GM18873 (cell line): ENCODE results near the gene PARP8.
A peak's percentile ranks its signal among the peaks of the same experiment; 100 is the strongest.
"Not testable (repeated sequence)": the region's sequence is repeated elsewhere in the genome, so short reads cannot be mapped to it uniquely, and the experiment has no call there.

Source experiments
- ATAC-seq: cut with Tn5 transposase; IDR thresholded peaks from one replicate; pipeline ENCODE4 v1.9.1; 2021; ENCODE audit warnings: mild to moderate bottlenecking, moderate library complexity, moderate number of reproducible peaks; ENCODE audit not compliant: unreplicated experiment, low FRiP score

Gene PARP8, protein sequence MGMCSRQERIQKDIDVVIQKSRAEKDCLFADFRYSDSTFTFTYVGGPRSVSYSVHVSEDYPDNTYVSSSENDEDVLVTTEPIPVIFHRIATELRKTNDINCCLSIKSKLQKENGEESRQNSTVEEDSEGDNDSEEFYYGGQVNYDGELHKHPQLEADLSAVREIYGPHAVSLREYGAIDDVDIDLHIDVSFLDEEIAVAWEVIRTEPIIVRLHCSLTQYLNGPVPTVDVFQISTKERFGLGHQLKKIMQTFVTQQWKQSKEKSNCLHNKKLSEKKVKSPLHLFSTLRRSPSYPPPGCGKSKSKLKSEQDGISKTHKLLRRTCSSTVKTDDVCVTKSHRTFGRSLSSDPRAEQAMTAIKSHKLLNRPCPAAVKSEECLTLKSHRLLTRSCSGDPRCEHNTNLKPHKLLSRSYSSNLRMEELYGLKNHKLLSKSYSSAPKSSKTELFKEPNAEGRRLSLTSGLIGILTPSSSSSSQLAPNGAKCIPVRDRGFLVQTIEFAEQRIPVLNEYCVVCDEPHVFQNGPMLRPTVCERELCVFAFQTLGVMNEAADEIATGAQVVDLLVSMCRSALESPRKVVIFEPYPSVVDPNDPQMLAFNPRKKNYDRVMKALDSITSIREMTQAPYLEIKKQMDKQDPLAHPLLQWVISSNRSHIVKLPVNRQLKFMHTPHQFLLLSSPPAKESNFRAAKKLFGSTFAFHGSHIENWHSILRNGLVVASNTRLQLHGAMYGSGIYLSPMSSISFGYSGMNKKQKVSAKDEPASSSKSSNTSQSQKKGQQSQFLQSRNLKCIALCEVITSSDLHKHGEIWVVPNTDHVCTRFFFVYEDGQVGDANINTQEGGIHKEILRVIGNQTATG

DNA sequence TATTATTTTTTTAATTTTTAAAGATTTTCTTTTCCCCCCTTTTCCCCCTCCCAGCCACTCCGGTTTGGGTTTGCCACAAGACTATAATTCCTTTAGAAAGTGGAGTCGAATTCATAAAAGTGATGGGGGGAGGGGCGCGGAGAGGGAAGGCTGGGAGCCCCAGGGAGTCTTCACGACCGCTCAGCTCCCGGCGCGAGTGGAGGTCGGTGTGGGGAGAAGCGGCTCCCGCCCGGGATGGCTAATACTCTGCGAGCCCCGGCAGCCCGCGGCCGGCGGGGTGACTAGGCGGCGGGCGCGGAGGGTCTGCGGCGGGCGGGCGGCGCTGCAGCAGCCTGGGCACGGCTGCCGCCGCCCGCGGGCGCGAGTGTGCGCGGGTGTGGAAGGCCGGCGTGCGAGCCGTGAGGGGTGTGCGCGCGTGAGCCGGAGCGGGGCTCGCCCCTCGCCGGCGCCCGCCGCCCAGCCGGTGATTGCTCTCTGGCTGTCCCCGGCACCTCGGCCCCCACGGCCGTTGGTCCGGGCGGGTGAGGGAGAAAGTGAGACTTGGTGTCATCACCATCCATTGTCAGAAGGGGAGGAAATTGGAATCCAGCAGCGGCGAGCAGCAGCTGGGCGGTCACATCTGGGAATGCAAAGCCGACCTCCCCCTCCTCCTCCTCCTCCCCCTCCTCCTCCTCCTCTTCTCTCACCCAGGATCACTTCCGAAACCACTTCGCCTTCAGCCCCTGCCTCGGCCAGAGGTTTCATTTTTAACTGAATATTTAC lies at the start of gene PARP8:
Gene PARP8 (plus strand): TSS at position 377 of the 762 bp plus-strand sequence. CDS start 459 bp downstream, outside the sequence.
- ATAC-seq, result peak; percentile 34

DNA sequence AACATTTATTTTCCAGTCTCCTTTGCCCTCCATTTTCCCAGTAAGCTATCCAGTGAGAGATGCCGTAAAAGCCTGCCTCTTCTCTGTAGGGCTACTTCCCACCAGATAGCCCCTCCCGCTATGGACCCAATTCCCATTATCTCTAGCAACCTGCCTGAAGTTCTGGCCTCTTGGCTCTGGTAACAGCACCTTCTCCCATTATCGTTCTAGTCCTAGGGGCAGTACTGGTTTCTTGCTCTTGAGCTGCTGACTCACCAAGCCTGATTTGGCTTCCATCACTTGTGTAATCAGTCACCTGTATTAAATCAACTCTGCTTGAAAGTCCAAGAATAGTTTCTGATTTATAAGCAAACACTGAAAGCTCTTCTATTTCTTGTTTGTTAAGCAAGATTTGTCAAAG lies 42.8 kb upstream of the PARP8 start:
- ATAC-seq, result no peak

DNA sequence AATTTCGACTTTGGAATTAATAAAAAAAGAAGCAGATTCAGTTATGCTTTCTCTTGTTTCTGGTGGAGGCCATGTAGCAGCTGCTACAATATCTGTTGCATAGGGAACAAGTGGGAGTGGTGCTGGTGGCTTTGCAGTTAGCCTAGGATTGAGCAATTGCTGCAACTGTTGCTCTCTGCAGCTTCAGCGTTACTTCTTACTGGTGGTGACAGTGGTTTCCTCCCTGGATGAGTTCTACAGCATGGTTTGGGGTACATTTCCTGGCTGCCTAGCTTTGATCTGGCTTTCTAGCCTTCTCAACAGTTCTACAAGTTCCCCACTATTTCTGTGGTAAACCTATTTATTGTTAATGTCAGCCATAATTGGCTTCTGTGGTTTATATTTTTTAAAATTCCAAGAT lies 31.6 kb upstream of the PARP8 start:
- ATAC-seq, result not testable (repeated sequence)

DNA sequence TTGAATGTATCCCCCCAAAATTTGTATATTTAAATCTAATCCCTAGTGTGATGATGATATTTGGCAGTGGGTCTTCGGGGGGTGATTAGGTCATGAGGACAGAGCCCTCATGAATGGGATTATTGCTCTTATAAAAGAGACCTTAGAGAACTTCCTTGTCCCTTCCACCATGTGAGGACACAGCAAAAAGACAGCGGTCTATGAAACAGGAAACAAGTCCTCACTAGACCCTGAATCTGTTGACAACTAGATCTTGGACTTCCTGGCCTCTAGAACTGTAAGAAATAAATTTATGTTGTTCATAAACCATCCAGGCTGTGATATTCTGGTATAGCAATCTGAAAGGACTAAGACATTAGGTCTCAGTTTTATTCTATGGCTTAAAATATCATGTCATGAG lies 28.9 kb upstream of the PARP8 start:
- ATAC-seq, result not testable (repeated sequence)

DNA sequence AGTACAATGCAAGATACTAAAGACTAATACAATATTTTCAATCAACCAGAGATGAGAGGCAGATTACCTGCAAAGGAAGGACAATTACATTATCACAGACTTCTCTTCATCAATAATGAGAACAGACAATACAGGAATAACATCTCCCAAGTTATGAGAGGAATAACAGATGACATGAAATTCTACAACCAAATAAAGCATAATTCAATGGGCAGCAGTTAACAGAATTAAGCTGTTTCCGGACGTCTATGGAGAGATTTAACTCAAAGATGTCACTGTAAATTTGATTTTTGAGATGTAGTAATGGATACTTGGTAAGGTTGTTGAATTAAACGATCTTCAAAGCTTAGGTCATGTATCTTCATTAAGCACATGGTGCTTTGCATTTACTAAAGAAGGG lies 19.8 kb upstream of the PARP8 start:
- no peak for ATAC-seq

DNA sequence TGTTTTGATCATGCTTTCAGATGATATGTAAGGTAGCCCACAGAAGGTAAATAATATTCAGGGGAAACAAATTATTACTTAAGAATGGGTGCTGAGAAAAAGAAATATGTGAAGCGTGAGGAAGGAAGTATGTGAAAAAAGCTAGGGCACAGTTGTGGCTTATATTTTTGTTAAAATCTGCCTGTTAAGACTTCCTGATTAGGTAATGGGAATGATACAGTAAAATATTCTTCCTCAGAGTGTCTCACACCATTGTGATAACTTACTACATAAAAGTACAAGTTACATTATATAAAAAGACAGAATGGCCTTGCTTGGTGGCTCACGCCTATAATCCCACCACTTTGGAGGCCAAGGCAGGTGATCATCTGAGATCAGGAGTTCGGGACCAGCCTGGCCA lies 18.7 kb upstream of the PARP8 start:
- no peak for ATAC-seq

DNA sequence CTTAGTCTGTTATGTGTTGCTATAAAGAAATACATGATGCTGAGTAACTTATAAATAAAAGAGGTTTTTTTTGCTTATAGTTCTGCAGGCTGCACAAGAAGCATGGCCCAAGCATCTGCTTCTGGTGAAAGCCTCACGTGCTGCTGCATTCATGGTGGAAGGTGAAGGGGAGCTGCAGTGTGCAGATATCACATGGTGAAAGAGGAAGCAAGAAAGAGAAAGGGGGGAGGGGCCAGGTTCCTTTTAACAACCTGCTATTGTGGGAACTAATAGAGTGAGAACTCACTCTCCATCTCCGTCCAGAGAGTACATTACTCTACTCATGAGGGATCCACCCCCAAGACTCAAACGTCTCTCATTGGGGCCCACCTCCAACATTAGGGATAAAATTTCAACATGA lies 12.5 kb upstream of the PARP8 start:
- peak; percentile 92 for ATAC-seq

DNA sequence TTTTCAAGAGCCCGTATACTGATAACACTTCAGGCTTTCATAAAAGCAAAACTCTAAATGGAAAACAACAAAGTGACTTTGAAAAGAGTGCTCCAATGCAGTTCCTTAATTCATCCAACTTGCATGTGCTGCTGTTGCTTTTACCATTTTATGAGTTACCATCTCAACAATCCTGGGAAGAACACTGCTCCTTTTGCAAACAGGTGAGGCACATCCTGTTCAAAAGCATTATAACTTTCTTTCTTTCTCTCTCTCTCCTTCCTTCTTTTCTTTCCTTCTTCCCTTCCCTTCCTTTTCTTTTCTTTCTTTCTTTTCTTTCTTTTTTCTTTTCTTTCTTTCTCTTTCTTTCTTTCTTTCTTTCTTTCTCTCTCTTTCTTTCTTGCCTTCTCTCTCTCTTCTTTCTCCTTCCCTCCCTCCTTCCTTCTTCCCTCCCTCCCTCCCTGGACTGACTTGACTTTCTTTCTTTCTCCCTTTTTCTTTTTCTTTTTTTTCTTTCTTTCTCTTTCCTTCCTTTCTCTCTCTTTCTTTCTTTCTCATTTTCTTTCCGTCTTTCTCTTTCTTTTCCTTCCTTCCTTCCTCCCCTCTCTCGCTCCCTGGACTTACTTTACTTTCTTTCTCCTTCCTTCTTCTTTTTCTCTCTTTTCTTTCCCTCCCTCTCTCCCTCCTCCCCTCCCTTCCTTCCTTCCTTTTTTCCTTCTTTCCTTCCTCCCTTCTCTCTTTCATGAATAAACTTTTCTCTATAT lies 11.2 kb upstream of the PARP8 start:
- no peak for ATAC-seq

DNA sequence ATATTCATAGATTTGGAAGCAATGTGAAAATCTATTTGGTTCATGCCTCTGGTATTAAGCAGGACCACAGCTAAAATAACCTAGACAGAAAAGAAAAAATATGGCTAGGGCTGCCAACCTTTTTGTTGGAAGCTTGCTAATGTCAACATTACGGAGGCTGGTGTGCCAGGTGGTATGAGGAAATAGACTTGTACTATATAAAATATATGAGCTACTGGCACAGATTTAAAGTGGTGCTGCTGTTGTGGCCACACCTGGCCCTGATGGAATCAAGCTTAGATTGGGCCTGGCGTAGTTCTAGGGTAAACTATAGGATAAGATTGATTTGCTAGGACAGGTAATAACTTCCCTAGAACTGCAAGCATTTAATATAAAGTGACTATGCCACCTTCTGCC lies 10.6 kb upstream of the PARP8 start:
- ATAC-seq, result no peak

DNA sequence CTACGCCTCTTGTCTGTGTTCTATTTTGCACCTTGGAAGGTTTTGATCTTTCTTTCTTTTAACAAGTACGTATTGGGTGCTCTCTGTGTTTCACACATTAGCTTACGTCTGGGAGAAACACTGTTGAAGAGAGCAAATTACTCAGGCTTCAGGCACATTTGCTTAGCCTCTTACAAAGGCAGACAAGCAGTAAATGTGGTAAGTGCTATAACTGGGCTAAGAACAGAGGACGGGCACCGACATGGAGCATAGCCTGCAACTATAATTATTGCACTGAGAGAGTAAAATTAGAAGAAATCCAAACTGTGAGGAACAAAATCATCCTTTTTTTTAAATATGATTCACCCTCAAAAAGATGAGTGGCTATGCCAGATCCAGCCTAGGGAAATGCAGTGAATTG lies 9.4 kb upstream of the PARP8 start:
- ATAC-seq, result no peak

DNA sequence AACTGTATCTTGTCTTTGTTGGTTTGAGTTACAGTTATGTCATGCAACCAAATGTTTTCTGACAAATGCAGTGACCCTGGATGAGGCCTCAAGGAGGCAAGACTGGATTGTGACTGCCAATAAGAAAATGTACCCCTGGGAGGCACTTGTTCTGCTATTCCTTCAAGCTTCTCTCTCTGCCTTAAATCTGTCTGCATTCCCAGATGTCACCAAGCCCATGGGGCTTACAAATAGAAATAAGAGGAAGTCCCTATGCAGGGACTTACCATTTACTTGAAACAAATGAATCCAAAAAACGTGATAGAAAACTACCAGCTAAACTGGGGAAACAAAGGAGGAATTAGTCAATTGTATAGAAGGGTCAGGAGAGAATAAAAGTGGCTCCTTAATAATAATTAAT lies 8.2 kb upstream of the PARP8 start:
- ATAC-seq, result no peak

DNA sequence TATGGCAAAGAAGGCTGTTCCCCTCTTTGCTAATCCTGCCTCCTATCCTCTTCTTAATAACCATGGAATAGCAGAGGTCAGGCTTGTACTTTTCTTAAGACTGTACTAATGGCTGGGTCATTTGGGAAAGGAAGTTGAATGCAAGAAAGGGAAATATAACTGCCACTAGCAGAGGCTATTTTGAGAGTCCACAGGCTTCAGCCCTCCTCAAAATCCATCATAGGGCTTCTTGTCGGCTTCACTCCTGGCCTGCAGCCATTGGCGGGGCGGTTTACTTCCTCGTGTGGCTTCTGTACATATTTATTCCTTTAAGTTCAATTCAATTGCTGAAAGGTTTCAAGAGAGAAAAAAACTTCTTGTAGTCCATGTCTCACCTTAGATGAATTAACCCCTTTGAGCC lies 2.8 kb upstream of the PARP8 start:
- no peak for ATAC-seq

DNA sequence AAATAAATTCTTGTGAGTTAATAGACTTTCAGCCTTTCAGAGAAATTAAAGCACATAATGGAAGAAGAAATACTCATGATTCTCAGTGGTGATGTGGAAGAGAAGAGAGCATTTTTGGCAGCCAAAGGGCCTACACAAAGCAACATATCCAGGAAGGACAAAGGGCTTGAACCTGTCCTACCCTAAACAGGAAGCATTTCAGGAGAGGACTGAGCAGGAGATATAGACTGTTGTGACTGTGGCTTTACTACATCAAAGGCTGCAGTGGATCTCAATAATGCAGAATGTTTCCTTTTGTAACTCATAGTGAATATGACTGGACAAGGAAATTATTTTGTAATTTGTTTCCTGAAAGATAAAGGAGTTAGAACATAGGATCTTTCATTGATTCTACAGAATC lies 1.3 kb upstream of the PARP8 start:
- ATAC-seq, result no peak

DNA sequence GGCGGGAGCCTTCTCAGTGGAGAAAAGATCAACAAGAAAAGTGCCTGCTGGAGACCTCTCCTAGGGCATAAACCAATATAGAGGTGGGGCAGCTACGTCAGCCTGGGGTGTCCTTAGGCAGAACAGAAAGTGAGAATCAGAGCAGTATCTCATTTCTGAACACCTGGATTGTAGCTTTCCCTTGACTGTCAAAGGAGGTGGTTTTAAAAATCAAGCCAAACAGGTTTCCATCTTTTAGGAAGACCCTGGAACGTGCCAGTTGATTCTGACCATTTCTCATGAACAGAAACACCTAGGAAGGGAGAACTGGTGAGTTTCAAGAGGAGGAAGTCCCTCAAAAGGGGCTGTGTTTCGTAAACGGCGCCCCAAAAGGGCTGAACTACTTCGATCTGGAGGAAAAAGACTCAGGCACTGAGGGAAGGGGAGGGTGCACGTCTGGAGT lies 655 bp upstream of the PARP8 start:
- not testable (repeated sequence) for ATAC-seq

DNA sequence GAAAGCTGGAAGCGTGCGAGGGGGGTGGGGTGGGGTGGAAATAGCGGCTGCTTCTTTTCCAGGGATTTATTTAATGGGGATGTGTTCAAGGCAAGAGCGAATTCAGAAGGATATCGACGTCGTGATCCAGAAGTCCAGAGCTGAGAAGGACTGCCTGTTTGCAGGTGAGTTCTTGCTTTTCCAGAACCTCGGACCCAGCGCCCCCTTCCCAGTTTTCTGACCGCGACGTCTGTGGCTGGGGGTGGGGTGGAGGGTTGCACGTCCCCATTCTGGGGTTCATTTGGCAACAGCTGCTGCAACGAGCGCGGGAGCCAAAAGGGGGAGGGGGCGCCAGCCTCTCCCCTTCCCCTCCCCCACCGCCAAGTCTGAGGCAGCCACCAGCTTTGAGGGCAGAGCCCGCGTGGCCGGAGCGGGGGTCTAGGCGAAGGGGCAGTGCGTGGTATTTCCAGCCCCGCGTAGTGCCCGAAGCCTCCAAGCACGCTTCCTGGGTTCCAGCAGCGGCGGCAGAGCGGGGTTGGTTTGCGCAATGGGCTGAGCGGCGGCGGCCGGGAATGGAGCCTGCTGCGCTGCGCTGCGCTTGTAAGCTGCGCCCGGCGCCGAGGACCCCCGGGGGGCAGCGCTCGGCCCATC lies 701 bp downstream of the PARP8 start:
- peak; percentile 55 for ATAC-seq

DNA sequence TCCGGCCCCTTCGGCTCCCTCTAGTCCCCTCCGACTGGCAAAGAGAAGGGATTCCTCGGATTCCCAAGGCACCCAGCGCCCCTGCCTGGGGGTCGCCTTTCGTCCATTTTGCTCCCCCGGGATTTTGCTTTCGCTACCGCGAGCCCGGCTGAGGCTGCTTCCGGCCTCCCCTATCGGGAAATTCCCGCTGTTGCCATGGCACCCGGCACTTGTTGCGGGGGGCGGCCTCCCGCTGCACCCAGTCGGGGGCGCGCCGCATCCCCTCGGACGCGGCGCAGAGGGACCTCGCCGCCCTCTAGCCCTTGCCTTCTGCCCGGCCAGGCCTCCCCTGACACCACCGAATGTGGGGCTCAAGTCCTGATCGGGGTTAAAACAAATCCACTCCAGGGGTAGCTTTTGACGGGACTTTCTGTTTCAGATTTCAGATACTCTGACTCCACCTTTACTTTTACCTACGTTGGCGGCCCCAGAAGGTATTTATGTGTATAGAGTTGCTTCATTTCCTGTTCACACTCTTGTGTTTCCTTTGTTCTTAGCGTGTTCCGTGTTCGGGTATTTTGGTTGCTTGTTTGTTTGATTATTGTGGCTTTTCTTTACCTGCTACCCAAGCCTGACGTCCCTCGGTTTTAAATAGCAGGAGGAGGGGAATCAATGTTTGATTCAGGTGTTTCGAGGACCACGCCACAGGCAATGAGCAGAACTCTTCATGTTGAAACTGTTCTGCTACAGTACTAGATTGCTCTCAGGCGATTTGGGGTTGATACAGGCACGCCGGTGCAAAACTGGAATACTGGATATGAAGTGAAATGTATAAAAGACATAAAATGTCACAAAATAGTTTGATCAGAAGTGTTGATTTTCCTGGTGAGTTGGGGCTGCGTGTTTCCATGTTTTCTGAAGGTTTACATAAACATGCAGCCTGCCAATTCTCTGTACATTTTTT lies 1.5 kb downstream of the PARP8 start:
- peak; percentile 79 for ATAC-seq

DNA sequence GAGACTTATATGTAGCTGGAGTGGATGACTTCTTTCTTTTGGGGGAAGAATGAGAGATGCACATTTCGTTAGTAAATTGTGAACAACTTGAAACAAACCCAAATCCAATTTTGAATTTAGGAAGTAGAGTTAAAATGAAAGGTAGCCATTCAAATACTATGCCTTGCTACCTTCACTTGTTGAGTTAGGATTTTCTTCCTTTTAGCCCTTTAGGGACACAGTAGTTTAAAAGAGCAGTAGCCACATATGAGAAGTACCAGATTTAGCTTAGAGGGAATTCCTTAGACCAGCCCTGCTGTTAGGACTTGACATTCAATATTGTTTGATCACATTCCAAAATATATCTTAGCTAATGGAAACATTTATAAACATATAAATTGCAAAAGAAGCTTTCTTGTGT lies 2.2 kb downstream of the PARP8 start:
- not testable (repeated sequence) for ATAC-seq

DNA sequence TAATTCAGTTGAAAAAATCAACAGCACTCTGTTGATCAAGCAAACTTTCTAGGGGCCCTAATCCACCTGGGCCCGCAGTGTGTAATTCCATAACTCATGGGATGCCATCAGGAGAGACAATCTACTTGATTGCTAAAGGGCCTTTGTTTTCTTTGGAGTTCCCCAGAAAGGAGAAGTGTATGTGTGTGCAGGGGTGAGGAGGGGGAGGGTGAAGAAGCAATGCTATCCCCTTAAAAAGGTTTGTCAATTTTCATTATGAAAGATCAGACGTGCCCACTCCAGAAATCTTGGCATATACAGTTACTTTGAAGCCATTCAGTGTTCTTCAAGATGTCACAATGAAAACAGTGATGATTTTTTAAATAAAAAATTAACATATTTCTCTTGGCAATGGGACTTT lies 6.2 kb downstream of the PARP8 start:
- ATAC-seq, result no peak

DNA sequence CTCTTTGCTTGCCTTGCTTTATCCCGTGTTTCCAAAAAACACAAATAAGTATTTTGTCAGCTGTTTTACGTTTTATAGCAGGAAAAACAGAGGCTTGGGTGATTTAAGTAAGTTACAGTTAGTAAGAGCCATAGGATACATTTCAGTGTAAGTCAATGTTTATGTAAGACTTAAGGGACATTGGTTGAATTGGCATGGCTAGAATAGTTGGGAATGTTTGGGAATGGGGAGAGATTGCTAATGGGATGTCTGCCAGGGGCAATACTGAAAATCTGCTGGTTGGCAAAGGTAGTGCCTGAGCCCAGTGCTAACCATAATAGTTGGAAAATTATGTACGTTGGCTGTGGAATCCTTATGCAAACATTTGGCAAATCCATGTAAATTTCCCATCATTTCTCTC lies 7.0 kb downstream of the PARP8 start:
- not testable (repeated sequence) for ATAC-seq
